Measurements from ENCODE around the gene HDGFL2. TPM values are rescaled to one million over a fixed set of nuclear protein-coding genes. Genes with fewer than 3 reads are reported as not detected.

The HDGFL2 gene
- polyA plus RNA-seq, 1 donor = 70.0 TPM

- no peak for DNase-seq (ENCODE audit: low read depth)
Measured at GRCh38 chr19:4497770-4498389, 25.8 kb downstream of the HDGFL2 start.

GRCh38 chr19:4498694-4499093, 26.6 kb downstream of the HDGFL2 start:
- DNase-seq (ENCODE audit: low read depth) = no peak

- DNase-seq (ENCODE audit: low read depth) = no peak
Measured at GRCh38 chr19:4499318-4499717, 27.2 kb downstream of the HDGFL2 start.

GRCh38 chr19:4499855-4500254, 27.8 kb downstream of the HDGFL2 start:
- no peak for DNase-seq (ENCODE audit: low read depth)

GRCh38 chr19:4500841-4501591, 28.9 kb downstream of the HDGFL2 start:
- DNase-seq (ENCODE audit: low read depth) = no peak

GRCh38 chr19:4501691-4502090, 29.6 kb downstream of the HDGFL2 start:
- DNase-seq (ENCODE audit: low read depth) = no peak

GRCh38 chr19:4502282-4503131, 30.4 kb downstream of the HDGFL2 start:
- no peak for DNase-seq (ENCODE audit: low read depth)

GRCh38 chr19:4503132-4503824, 31.2 kb downstream of the HDGFL2 start:
- no peak for DNase-seq (ENCODE audit: low read depth)

- no peak for DNase-seq (ENCODE audit: low read depth)
Measured at GRCh38 chr19:4503825-4504170, 31.7 kb downstream of the HDGFL2 start.

GRCh38 chr19:4504297-4504701, 32.2 kb downstream of the HDGFL2 start:
- DNase-seq (ENCODE audit: low read depth) = peak; percentile 16

GRCh38 chr19:4504891-4505569, 32.9 kb downstream of the HDGFL2 start:
- no peak for DNase-seq (ENCODE audit: low read depth)

GRCh38 chr19:4505570-4506448, 33.7 kb downstream of the HDGFL2 start:
- DNase-seq (ENCODE audit: low read depth) = no peak

- no peak for DNase-seq (ENCODE audit: low read depth)
Measured at GRCh38 chr19:4506449-4507149, 34.5 kb downstream of the HDGFL2 start.

- no peak for DNase-seq (ENCODE audit: low read depth)
Measured at GRCh38 chr19:4507150-4507452, 35.0 kb downstream of the HDGFL2 start.

- DNase-seq (ENCODE audit: low read depth) = no peak
Measured at GRCh38 chr19:4507804-4508203, 35.7 kb downstream of the HDGFL2 start.

- no peak for DNase-seq (ENCODE audit: low read depth)
Measured at GRCh38 chr19:4508698-4509097, 36.6 kb downstream of the HDGFL2 start.

GRCh38 chr19:4510435-4511255, 38.5 kb downstream of the HDGFL2 start:
- DNase-seq (ENCODE audit: low read depth) = no peak

GRCh38 chr19:4511300-4512054, 39.4 kb downstream of the HDGFL2 start:
- no peak for DNase-seq (ENCODE audit: low read depth)

Measured in forelimb muscle (tissue), 1 donor.